HG02678 (cell line): ENCODE measurements around the gene LRP2.
"Not testable (repeated sequence)": the region's sequence is repeated elsewhere in the genome, so short reads cannot be mapped to it uniquely, and the experiment has no call there.

Experiments used
- ATAC-seq: cut with Tn5 transposase; IDR thresholded peaks from one replicate; pipeline ENCODE4 v1.9.1; 2021; ENCODE audit warnings: mild to moderate bottlenecking, moderate library complexity; ENCODE audit not compliant: unreplicated experiment

The LRP2 gene

DNA sequence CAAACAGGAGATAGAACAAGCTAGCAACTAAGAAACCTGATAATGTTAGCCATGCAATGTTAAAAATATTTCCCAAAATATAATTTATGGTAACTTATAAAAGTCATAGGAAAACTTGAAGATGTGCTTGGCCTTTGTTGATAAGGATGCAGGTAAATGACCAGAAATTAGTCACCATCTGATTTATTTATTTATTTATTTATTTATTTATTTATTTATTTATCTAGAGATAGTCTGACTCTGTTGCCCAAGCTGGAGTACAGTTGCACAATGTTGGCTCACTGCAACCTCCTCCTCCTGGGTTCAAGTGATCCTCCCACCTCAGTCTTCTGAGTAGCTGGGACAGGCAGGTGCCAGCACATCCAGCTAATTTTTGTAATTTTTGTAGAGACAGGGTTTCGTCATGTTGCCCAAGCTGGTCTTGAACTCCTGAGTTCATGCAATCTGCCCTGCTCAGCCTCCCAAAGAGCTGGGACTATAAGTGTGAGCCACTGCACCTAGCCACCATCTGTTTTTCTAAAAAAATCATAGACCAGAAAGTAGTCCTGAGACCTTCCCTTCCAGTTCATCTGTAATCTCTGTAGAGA, 183.4 kb downstream of the LRP2 start:
- ATAC-seq = no peak

- no peak for ATAC-seq
These were observed 184.0 kb downstream of the LRP2 start for GRCh38 chr2:169178364-169178763.

DNA sequence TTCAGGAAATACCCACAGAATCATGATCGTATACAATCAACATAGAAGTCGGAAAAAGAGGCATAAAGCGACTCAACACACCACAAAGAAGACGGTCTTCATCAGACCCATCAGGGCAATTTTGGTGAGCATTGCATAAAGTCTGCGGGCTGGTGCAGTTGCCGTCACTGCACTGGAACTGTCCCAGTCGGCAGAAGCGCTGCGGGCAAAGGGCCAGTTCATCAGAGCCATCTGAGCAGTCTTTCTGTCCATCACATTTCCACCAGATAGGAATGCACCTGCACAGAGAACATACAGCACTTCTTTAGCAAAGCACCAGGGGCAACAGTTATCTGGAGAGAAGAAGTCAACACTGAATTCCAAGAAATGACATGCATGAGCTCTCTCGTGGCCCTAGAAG, 187.2 kb downstream of the LRP2 start:
- no peak for ATAC-seq

- ATAC-seq = no peak
These were observed 188.5 kb downstream of the LRP2 start for GRCh38 chr2:169173876-169174275.

- no peak for ATAC-seq
These were observed 189.4 kb downstream of the LRP2 start for GRCh38 chr2:169172914-169173313.

DNA sequence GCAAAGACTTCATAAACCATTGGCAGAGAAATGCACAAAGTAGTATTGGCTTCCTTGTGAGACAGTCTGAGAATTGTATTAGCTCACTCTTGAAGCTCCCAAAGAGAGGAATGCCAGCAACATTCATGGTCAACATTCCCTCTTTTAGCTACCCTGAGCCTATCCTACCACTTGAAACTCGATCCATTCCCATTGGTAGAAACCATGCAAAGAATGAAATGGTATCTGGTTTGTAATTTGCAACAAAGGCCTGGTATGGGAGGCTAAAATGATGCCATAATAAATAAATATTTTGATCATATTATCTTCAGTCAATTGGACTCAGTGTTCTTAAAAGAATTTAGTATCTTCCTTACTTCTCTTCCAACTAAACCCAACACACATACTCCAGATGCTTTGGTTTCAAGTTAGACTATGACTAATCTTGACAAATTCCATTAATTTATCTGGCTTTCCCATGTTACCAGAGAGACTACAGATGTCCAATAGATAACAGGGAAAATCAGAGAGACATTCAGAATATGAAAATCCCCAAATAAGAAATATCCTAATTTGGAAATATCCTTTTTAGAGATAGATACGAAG, 190.1 kb downstream of the LRP2 start:
- no peak for ATAC-seq

GRCh38 chr2:169165791-169166190, 196.5 kb downstream of the LRP2 start:
- ATAC-seq = no peak

- no peak for ATAC-seq
These were observed 198.0 kb downstream of the LRP2 start for GRCh38 chr2:169164311-169164710.

DNA sequence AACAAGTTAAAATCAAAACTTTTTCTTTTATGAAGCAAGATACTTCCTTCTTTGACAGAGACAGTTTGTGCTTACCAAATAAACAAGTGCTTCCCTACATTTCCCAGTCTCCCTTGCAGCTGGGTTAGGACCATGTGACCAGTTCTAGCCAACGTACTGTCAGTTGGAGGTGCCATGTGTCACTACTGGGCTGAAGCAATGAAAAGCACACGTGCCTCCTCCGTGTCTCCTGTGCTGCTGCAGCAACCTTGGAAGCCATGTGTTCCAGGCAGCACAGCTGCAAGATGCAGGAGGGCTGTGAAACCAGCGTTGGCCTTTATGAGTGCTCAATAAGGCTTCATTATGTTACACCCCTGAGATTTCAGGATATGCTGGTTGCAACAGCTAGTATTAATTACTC, 199.7 kb downstream of the LRP2 start:
- no peak for ATAC-seq

GRCh38 chr2:169160926-169161481, 201.3 kb downstream of the LRP2 start:
- ATAC-seq = no peak

DNA sequence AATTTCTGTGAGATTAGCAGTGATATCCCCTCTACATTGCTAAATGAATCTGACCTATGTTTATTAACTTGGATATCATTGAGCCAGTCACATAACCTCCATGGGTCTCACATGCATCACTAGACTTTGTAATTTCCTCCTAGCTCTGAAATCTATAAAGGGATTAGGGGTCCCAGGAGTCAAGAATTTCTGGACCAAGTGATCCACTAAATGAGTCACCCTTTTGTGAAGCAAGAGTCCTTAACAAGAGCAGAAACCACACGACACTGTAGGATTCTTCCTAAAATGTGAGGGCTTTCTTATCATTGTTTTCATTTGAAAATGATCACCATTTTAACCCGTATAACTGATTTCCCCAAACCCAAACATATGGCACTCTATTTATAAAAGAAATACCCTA, 202.6 kb downstream of the LRP2 start:
- ATAC-seq = no peak

GRCh38 chr2:169158874-169159273, 203.5 kb downstream of the LRP2 start:
- no peak for ATAC-seq

- no peak for ATAC-seq
These were observed 216.1 kb downstream of the LRP2 start for GRCh38 chr2:169146220-169146619.

DNA sequence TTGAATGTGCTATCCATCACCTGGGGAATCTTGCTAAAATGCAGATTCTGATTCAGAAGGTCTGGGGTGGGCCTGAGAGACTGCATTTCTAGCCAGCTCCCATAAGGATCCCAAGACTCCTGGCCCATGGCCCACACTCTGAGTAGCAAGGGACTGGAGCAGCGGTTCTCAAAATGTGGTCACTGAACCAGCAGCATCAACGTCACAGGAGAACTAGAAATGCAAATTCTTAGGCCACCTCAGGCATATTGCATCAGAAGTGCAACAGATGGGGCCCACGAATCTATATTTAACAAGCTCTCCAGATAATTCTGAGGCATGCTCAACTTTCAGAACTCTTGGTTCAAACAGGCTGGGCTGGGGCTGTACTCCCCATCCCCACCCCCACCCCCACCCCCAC, 218.3 kb downstream of the LRP2 start:
- ATAC-seq = no peak

DNA sequence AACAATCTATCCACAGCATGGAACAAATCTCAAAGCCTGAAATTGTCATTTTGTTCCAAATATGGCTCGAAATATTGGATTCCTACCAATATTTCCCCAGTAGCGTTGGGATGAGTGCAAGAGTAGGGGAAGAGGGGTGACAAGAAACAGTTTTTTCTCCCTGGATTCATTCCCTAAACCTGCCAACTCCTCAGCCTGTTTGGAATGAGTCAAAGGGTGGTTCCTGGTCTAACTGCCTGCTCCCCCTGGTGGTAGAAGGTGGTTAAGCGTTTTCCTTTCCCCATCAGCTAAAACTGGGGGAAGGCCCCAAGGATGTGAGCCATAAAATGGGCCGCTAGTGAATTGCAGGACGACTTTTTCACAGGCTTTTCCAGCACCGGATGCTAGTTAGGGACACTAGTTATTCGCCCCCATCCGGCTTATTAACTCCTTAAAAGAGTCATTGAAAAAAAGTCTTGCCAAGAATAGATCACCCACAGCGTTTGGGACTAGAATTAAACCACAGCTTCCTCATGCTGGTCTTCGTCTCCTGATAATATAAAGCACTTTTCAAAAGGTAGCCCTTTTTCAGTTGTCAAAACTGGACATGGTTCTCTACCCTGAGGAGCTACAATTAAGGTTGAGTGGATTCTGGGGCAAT, 220.5 kb downstream of the LRP2 start:
- peak; percentile 83 for ATAC-seq

DNA sequence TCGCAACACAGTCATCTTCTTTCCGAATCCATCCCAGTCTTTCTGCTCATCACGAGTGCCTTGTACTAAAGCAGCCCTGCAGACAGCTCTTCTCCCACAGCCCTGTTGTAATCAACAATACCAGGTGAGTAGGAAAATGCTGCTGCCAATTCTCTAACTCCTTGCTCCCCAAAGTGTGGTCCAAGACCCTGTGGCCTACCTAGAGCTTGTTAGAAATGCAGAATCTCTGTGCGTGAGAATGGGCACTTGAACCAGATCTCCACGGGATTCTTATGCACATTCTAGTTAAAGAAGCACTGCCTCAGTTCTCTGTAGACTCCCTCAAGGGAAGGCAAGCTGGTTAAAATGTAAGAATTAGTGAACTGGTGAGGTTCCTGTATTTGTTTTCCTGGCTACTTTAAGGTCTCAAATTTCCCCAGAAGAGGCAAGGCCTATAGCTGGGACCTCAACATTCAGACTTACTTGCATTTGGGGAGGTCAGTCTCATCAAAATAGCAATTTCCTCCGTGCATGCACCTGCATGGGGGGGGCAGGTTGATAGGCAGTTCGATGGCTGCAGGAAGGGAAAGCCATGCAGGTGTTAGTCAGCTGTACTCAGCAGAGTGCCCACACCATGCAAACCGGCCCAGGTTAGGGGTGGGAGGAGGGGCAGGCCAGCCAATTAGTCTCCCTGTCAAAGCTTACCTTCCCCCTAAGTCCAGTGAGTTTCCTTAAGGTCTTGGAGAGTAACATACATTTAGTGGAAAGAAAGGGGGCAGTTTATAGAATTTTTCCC, 222.2 kb downstream of the LRP2 start:
- no peak for ATAC-seq

- no peak for ATAC-seq
These were observed 223.2 kb downstream of the LRP2 start for GRCh38 chr2:169139145-169139544.

- ATAC-seq = no peak
These were observed 224.4 kb downstream of the LRP2 start for GRCh38 chr2:169137924-169138323.

DNA sequence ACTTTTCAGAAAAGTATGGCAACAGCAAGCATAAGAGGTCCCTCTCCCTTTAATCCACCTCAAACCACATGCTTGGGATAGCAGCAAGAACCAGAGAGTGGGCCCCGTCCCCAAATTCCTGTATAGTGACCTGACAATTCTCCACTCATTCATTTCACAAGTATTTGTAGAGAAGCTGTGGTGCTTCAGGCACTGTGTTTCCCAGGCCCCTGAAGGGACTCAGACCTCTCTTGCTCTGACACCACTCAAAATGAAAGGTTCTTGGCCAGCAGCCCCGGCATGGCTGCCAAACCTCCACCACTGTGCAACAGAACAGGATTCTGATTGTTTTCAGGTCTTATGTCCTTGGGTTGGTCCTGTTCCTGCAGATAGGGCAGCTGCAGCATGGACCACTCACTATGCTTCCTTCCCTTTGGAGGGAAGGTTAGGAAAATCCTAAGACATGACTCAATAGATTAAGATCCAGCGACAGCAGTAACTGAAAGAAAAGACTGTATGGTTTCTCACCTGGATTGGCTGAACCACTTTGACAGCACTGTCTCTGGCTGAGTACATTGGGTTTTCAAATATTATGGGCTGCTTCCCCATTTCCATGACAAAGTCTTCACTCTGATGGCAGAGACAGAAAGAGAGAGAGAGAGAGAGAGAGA, 225.3 kb downstream of the LRP2 start:
- no peak for ATAC-seq

- ATAC-seq = not testable (repeated sequence)
These were observed 225.9 kb downstream of the LRP2 start for GRCh38 chr2:169136428-169136827.

DNA sequence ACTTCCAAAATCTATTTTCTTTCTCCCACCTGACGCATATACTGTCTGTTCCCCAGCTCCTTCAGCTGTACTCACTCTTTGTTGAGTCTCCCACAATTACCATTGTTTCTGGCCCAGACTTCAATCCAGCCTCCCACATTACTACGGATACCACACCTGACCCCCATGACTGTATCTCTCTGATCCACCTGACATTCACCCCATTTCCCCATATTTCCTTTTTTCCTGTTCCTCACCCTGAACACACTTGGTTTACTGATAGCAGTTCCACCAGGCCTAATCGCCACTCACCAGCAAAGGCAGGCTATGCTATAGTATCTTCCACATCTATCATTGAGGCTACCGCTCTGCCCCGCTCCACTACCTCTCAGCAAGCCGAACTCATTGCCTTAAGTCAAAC, 228.1 kb downstream of the LRP2 start:
- not testable (repeated sequence) for ATAC-seq
